ENCODE results near the gene ALLC. TPM values are rescaled to one million over a fixed set of nuclear protein-coding genes. Genes with fewer than 3 reads are reported as not detected.

Gene ALLC
- total and polyA plus RNA-seq, 2 experiments from 2014 or later, result not detected

DNA sequence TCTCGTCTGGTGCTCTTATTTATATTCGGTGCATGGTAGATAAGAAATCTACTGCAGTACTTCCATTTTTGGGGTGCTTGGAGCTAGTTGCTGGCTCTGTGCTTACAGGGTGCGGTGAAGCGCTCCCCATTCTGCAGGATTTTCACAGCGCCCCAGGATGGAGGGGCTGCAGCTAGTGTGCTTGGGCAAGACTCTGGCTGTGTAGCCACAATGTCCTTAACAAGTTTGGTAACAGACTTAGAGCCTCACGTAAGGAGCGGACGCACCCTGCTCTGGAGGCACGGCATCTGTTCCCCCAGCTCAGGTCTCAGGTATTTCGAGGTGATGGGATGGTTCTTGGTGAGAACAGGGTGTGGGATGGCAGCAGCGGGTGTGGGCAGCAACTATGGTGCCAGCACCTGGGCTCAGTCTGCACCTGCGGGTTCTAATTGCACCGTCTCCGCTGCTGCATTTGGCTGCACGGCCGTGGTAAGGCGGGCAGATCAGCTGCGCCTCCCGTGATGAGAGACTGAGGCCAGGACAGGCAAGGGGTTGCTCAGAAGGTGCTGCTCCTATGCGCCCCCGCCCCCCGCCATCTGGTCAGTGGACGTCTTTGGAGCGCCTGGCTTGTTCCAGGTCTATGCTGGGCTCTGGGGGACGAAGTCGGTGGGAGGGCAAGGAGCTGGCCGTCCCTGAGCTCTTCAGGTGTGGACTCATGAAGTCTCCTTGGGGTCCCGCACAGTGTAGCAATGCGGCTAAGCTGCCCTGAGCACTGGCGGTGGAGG lies 20.1 kb upstream of the ALLC start:
- Histone ChIP-seq H3K36me3 (ENCODE audit: insufficient read depth) (no peaks in the 10 kb centered on the region), H2AFZ (no peak overlapping the region), H3K27me3 (ENCODE audit: insufficient read depth) (no peaks in the 10 kb centered on the region), H3K79me2 (replicated peaks; ENCODE audit: insufficient read depth) (no peaks in the 10 kb centered on the region), H3K4me3 (no peak overlapping the region), H3K27ac (ENCODE audit: low read depth) (no peak overlapping the region), H3K4me2 (no peak overlapping the region), H4K20me1 (replicated peaks; ENCODE audit: insufficient read depth) (no peaks in the 10 kb centered on the region), H3K4me1 (ENCODE audit: insufficient read depth) (no peaks in the 10 kb centered on the region), H3K9me2 (ENCODE audit: insufficient read depth) (no peaks in the 10 kb centered on the region), H3F3A (replicated peaks; ENCODE audit: low read depth) (no peaks in the 10 kb centered on the region)
- Mint-ChIP-seq H3K27ac (no peak overlapping the region), H3K4me1 (peaks cover 4% of the 10 kb centered on the region; the same call in 2 of the 3 replicates), H3K9me3 (no peaks in the 10 kb centered on the region), H3K27me3 (ENCODE audit: insufficient read depth, low read depth, poor library complexity) (peaks cover 15% of the 10 kb centered on the region), H3K36me3 (ENCODE audit: low read depth) (no peaks in the 10 kb centered on the region; the same call in 2 of the 3 replicates), H3K4me3 (no peak overlapping the region)
- DNase-seq (ENCODE audit: low spot score) (no peak), ATAC-seq (no peak)
- TF ChIP-seq ZNF114 (CRISPR knock-in tag; IDR thresholded peaks at IDR 0.05) (no peak), EZH2phosphoT487 (IDR thresholded peaks at IDR 0.05; ENCODE audit: unreplicated experiment) (no peak), NANOG (IDR thresholded peaks at IDR 0.05; ENCODE audit: borderline replicate concordance) (no peak), POLR2AphosphoS5 (IDR thresholded peaks at IDR 0.05; ENCODE audit: low read depth) (no peak), CREB1 (CRISPR knock-in tag; IDR thresholded peaks at IDR 0.05; ENCODE audit: low read depth) (no peak), EZH2 (IDR thresholded peaks at IDR 0.05; ENCODE audit: low read depth, unreplicated experiment) (no peak), ZNF331 (CRISPR knock-in tag; IDR thresholded peaks at IDR 0.05; ENCODE audit: low read depth) (no peak), JUNB (IDR thresholded peaks at IDR 0.05; ENCODE audit: unreplicated experiment) (no peak), STAT1 (IDR thresholded peaks at IDR 0.05; ENCODE audit: unreplicated experiment) (no peak)
- TF ChIP-seq, protein P1, sequence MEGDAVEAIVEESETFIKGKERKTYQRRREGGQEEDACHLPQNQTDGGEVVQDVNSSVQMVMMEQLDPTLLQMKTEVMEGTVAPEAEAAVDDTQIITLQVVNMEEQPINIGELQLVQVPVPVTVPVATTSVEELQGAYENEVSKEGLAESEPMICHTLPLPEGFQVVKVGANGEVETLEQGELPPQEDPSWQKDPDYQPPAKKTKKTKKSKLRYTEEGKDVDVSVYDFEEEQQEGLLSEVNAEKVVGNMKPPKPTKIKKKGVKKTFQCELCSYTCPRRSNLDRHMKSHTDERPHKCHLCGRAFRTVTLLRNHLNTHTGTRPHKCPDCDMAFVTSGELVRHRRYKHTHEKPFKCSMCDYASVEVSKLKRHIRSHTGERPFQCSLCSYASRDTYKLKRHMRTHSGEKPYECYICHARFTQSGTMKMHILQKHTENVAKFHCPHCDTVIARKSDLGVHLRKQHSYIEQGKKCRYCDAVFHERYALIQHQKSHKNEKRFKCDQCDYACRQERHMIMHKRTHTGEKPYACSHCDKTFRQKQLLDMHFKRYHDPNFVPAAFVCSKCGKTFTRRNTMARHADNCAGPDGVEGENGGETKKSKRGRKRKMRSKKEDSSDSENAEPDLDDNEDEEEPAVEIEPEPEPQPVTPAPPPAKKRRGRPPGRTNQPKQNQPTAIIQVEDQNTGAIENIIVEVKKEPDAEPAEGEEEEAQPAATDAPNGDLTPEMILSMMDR (conservative IDR thresholded peaks at IDR 0.05; ENCODE audit: low read depth in 2 of 2), result no peak
- TF ChIP-seq, protein P2, sequence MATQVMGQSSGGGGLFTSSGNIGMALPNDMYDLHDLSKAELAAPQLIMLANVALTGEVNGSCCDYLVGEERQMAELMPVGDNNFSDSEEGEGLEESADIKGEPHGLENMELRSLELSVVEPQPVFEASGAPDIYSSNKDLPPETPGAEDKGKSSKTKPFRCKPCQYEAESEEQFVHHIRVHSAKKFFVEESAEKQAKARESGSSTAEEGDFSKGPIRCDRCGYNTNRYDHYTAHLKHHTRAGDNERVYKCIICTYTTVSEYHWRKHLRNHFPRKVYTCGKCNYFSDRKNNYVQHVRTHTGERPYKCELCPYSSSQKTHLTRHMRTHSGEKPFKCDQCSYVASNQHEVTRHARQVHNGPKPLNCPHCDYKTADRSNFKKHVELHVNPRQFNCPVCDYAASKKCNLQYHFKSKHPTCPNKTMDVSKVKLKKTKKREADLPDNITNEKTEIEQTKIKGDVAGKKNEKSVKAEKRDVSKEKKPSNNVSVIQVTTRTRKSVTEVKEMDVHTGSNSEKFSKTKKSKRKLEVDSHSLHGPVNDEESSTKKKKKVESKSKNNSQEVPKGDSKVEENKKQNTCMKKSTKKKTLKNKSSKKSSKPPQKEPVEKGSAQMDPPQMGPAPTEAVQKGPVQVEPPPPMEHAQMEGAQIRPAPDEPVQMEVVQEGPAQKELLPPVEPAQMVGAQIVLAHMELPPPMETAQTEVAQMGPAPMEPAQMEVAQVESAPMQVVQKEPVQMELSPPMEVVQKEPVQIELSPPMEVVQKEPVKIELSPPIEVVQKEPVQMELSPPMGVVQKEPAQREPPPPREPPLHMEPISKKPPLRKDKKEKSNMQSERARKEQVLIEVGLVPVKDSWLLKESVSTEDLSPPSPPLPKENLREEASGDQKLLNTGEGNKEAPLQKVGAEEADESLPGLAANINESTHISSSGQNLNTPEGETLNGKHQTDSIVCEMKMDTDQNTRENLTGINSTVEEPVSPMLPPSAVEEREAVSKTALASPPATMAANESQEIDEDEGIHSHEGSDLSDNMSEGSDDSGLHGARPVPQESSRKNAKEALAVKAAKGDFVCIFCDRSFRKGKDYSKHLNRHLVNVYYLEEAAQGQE (IDR thresholded peaks at IDR 0.05; ENCODE audit: unreplicated experiment), result no peak
- TF ChIP-seq, protein P3, sequence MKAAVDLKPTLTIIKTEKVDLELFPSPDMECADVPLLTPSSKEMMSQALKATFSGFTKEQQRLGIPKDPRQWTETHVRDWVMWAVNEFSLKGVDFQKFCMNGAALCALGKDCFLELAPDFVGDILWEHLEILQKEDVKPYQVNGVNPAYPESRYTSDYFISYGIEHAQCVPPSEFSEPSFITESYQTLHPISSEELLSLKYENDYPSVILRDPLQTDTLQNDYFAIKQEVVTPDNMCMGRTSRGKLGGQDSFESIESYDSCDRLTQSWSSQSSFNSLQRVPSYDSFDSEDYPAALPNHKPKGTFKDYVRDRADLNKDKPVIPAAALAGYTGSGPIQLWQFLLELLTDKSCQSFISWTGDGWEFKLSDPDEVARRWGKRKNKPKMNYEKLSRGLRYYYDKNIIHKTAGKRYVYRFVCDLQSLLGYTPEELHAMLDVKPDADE (IDR thresholded peaks at IDR 0.05), result no peak
- TF ChIP-seq, protein P4, sequence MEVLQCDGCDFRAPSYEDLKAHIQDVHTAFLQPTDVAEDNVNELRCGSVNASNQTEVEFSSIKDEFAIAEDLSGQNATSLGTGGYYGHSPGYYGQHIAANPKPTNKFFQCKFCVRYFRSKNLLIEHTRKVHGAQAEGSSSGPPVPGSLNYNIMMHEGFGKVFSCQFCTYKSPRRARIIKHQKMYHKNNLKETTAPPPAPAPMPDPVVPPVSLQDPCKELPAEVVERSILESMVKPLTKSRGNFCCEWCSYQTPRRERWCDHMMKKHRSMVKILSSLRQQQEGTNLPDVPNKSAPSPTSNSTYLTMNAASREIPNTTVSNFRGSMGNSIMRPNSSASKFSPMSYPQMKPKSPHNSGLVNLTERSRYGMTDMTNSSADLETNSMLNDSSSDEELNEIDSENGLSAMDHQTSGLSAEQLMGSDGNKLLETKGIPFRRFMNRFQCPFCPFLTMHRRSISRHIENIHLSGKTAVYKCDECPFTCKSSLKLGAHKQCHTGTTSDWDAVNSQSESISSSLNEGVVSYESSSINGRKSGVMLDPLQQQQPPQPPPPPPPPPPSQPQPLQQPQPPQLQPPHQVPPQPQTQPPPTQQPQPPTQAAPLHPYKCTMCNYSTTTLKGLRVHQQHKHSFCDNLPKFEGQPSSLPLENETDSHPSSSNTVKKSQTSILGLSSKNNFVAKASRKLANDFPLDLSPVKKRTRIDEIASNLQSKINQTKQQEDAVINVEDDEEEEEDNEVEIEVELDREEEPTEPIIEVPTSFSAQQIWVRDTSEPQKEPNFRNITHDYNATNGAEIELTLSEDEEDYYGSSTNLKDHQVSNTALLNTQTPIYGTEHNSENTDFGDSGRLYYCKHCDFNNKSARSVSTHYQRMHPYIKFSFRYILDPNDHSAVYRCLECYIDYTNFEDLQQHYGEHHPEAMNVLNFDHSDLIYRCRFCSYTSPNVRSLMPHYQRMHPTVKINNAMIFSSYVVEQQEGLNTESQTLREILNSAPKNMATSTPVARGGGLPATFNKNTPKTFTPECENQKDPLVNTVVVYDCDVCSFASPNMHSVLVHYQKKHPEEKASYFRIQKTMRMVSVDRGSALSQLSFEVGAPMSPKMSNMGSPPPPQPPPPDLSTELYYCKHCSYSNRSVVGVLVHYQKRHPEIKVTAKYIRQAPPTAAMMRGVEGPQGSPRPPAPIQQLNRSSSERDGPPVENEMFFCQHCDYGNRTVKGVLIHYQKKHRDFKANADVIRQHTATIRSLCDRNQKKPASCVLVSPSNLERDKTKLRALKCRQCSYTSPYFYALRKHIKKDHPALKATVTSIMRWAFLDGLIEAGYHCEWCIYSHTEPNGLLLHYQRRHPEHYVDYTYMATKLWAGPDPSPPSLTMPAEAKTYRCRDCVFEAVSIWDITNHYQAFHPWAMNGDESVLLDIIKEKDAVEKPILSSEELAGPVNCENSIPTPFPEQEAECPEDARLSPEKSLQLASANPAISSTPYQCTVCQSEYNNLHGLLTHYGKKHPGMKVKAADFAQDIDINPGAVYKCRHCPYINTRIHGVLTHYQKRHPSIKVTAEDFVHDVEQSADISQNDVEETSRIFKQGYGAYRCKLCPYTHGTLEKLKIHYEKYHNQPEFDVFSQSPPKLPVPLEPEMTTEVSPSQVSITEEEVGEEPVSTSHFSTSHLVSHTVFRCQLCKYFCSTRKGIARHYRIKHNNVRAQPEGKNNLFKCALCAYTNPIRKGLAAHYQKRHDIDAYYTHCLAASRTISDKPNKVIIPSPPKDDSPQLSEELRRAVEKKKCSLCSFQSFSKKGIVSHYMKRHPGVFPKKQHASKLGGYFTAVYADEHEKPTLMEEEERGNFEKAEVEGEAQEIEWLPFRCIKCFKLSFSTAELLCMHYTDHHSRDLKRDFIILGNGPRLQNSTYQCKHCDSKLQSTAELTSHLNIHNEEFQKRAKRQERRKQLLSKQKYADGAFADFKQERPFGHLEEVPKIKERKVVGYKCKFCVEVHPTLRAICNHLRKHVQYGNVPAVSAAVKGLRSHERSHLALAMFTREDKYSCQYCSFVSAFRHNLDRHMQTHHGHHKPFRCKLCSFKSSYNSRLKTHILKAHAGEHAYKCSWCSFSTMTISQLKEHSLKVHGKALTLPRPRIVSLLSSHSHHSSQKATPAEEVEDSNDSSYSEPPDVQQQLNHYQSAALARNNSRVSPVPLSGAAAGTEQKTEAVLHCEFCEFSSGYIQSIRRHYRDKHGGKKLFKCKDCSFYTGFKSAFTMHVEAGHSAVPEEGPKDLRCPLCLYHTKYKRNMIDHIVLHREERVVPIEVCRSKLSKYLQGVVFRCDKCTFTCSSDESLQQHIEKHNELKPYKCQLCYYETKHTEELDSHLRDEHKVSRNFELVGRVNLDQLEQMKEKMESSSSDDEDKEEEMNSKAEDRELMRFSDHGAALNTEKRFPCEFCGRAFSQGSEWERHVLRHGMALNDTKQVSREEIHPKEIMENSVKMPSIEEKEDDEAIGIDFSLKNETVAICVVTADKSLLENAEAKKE (CRISPR knock-in tag; IDR thresholded peaks at IDR 0.05), result no peak

All from GM23338 (cell line).